LHCN-M2 (cell line): ENCODE results near the gene EPS15. TPM values are rescaled to one million over a fixed set of nuclear protein-coding genes. Genes with fewer than 3 reads are reported as not detected.
"Not testable (repeated sequence)": the region's sequence is repeated elsewhere in the genome, so short reads cannot be mapped to it uniquely, and the experiment has no call there.

ENCODE experiments used
- DNase-seq: peaks from one replicate; pipeline ENCODE4 v3.0.0-alpha.2; 2012; ENCODE audit warnings: low read depth
- total RNA-seq: library from RNA; depleted of rRNA; stranded (reverse); fragments of >200 nt; gene quantifications from 2 replicates; pipeline ENCODE4 v1.2.3, GENCODE V29; 2014

The EPS15 gene
- total RNA-seq, 1 experiment from 2014 or later = 27.5 TPM

DNA sequence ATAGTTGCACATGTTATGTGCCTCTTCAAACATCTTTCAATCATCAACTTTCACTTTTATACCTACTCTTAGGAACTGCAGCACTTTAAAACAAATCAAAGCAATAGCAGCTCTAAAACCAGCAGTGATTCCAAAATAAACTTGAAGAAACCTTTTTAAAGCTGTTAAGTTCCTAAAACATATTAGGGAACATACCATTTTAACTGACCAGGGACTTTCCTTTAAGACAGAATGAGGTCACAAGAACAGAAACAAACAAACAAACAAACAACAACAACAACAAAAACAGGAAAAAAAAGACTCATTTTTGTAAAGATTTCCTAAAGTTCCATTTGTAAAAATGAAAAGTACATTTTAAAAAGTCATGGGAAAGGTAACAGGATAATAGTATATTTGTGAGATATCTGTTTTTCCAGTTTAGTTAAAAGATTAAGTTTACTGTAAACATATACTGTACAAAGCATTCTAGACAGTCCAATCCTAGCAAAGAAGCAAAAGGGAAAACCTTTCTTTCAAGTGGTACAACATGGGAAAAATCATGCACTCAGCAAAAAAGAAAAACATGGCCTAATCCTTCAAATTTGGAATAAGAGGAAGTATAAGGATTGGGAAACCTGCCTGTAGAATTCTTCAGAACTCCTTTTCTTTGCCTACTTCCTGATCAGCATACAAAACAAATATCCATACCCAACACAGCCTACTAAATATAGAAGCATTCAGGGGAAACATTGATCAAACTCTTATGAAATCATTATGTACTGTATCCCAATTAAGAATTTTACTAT lies 45.5 kb downstream of the EPS15 start:
- DNase-seq = no peak

DNA sequence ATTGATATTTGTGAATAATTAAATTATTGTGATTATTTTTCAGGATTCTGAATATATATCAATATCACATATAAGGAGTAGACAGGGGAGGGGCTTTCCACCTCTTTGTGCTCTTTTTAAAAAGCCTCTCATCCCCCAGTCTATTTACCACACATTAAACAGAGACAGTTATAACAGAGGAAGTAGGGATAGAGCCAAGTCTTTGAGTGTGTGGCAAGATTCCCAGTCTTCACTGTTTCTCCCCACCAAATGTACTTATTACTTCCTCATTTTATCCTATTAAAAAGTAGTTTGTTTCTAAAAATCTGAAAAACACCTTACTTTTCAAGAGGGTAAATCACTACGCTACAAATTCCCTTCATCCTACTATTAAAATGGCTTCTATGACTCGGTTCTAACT lies 46.7 kb downstream of the EPS15 start:
- DNase-seq = no peak

DNA sequence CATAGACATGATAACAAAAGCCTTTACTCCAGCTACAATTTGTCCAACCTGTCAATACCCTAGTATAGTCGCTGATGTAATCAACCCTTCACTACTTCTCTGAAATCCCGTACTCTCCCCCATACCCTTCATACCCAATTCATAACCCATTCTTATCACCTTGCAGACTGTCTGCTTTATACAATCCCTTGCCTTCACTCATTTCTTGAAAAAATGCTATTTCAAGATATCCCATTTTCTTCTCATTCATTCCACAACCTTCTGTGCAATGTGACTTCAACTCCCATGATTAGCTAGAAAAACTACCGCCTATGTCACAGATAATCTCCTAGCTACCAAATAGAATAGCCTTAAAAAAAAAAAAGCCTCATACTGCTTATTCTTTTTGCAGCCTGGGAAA lies 49.5 kb downstream of the EPS15 start:
- no peak for DNase-seq

DNA sequence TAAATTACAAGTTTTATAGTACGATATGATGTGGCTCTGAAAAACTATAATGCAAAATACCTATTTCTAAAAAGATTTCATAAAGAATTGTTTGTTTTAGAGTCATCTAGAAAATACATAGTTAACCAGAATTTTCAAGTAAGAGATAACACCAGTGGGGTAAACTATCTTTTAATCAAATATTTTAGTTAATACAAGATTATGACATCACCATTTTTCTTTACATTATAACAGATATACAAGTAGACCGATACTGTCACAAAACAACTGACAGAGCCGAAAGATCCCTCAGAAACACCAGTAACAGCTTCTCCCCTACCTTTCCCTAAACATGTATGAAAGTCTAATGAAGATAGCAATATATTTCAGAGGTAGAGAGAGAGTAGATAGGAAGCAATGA lies 54.2 kb downstream of the EPS15 start:
- no peak for DNase-seq

DNA sequence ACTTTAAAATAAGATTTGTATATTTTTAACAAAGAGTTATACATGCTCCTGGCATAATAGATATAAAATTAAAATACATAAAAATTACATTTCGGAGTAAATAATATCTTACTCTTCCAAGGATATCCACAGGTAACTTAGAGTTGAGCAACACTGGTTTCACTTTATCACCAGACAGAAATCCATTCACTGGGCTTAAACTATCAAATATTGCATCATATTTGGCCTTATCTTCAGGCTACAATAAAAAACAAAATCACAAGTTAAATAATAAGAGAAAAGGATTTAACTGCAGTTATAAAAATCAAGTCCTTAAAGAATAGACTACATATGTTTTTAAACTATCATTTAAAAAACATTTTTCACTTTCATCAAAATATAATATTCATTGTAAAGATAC lies 55.5 kb downstream of the EPS15 start:
- no peak for DNase-seq

DNA sequence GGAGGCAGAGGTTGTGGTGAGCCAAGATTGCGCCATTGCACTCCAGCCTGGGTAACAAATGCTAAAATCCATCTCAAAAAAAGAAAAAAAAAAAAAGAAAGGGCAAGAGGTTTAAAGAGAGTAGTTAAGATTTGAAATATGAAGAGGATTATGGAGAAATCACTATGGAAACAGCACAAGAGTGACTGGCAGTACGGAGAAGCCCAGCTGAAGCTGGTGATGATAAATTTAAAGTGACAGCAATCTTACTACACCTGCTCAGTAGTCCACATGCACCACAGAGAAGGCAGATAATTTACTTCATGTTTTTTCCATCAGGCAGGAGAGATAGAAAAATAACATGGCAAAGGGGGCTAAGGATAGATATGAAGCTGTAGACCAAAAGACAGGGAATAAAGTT lies 56.8 kb downstream of the EPS15 start:
- DNase-seq = not testable (repeated sequence)

DNA sequence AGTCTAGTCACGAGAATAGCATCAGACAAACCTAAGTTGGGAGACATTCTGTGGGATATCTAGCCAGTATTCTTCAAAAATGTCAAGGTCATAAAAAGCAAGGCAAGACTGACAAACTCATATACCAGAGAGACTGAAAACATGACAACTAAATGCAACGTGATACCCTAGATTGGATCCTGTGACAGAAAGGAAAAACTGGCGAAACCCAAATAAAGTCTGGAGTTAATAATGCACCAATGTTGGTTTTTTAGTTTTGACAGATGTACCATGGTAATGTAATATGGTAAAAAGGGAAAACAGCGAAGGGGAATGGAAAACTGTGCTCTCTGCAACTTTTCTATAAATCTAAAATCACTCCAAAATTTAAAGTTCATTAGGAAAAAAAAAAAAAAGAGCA lies 64.5 kb downstream of the EPS15 start:
- DNase-seq = no peak

DNA sequence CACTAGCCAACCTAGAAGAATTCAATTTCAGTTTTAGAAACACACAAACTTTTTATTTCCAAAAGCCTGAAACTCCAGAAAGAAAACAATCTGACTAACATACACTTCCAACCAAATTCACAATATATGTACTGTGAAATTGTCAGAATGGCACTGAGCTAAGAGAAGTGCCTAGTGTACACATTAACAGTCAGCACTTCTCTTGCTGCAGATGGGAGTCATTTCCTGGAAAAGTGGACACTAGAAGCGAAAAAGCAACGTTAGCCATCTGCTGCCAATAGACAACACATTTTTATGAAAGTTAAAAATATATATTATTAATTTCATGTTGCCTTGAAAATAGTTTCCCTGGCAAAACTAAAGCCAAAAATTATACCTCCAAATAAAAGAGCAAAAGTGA lies 66.1 kb downstream of the EPS15 start:
- no peak for DNase-seq

DNA sequence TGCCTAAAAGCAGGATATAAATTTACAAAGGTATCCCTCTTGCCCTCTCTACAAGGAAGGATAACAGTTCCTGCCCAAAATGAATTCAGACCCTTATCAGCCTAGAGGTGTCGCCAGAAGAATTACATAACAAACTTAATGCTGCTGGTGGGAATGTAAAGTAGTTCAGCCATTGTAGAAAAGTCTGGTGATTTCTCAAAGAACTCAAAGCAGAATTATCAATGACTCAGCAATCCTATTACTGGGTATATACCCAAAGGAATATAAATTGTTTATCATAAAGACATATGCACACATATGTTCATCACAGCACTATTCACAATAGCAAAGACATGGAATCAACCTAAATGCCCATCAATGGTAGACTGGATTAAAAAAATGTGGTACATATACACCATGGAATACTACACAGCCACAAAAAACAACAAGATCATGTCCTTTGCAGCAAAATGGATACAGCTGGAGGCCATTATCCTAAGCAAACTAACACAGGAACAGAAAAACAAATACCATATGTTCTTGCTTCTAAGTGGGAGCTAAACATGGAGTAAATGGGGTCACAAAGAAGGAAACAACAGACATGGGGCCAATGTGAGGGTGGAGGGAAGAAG lies 70.1 kb downstream of the EPS15 start:
- DNase-seq = not testable (repeated sequence)

DNA sequence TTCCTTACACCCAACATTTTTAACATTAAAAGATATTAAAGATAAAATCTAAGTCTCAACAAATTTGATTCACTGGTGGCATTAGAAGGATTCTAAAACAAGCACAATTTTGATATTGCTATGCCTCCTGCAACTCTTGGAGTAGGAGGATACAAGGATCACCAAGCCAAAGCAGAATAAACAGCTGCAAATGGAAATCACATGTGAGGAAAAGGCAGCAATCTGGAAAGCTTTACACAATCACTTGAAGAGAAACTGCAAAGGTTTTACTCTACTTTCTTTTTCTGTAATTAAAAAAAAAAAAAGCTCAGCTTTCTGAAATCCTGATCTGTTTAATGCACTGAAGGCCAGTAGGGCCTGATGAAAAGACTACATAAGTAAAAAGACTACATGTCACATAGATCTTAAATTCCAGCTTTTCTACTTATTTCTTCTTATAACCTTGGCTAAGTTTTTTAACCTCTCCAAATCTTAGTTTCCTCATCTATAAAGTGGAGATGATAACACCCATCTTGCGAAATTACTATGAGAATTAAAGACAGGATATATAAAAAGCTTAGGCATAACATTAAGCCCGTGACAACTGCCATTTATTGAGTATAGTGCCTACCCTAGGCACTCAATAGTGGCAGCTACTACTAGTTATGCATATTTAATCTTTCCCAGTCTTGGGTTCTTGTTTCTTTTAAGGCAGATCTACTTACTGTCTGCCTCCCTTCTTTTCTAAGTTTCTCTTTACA lies 73.5 kb downstream of the EPS15 start:
- DNase-seq = peak; percentile 13

DNA sequence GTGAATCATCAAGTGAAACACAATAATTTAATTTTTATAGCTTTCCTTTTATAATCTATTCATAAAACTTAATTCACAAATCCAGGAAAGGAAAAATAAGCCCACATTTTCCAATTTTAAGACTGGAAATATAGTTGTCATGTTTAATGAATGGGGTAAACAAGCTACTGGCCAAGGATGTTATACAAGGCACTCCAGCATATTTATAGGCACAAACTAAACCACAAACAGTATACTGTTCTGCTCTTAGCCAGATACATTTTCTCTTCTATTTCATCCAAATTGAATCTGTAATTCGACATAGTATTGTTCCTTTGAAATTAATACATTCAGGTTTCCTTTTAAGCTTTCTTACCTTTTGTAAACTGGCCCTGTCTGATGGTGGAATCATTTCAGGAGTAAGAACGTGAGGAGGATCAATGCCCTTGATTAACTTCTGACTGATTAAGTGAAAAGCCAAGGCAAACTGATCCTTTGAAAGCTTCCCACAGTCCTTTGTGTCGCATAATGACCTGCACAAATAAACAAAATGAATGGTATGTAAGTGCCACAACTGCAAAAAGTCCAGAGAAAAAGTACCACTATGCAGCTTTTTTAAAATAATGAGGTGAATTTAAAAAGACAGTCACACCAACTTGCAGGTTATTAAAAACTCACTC lies 74.4 kb downstream of the EPS15 start:
- no peak for DNase-seq

DNA sequence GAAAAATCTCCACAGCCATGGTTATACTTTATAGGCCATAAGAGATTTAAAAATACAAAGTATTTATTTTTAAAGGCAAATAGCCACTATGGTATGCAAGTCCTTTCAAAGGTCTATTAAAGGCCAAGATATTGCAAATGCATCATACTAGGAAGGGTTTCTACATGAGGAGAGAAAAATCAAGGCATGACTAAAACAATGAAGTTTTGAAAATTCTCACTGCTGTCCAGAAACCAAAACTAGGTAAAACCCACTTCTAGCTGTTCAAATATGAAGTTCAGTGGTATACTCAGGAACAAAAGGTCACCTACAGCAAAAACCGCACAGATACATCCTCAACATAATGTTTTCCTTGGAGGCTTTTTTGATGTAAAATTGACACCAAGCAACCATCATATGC lies 75.0 kb downstream of the EPS15 start:
- no peak for DNase-seq

DNA sequence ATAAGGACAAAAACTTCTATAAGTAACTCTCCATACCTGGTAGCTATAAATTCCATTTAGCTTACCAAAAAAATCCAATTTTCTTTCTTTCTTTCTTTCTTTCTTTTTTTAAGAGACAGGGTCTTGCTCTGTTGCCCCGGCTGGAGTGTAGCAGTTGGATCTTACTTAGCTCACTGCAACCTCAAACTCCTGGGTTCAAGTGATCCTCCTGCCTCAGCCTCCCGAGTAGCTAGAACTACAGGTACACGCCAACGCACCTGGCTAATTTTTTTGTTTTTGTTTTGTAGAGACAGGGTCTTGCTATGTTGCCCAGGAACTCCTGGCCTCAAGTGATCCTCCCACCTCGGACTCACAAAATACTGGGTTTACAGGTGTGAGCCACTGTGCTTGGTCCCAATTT lies 75.5 kb downstream of the EPS15 start:
- DNase-seq = no peak

DNA sequence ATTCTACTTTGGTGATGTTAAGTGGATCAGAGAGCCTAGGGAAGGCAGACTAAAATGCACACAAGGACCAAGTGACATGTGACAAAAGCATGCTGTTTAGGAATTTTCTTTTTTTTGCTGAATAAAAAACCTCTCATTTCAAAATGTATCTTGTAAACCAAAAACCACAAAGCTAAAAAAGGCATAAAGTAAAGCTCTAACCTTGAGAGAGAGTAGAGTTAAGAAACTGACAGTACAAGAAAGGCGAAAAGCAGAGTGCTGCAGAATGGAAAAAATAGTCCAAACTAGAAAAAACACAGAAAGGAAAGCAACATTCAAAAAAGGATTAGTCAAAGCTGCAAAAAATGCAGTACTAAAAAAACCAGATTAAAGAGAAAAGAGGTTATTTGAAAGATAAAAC lies 76.5 kb downstream of the EPS15 start:
- no peak for DNase-seq

DNA sequence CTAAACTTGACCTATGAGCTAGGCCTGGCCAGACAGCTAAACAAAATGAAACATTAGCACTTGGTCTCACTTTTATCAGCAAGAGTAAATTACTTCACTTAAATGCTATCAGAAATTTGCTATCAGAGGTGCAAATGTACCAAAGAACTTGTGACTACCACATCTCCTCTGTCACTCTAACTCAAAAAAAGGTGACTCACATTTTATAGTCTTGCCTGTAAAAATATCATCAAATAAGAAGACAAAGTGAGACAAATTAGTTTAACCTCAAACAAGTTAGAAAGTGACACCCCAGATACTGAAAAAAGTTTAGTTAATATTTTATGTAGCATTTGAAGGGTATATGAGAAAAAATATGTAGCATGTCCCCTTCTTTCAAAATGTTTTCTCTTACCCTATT lies 76.9 kb downstream of the EPS15 start:
- no peak for DNase-seq

DNA sequence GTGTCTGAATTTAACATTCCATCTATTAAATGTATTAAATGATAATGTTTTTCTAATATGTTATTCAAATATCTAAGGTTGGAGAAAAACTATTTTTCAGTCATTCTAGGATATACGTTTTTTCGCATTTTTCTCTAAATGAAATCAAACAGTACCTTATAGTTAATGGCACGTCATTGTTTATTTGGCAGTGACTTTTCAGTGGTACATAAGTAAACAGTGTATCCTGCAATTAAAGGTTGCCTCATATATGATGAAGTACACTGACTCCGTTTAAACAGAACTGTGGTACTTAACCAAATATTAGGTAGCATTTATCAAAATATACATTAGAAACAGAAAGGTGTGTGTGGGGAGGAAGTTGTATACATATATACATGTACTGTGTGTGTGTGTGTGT lies 79.2 kb downstream of the EPS15 start:
- no peak for DNase-seq

DNA sequence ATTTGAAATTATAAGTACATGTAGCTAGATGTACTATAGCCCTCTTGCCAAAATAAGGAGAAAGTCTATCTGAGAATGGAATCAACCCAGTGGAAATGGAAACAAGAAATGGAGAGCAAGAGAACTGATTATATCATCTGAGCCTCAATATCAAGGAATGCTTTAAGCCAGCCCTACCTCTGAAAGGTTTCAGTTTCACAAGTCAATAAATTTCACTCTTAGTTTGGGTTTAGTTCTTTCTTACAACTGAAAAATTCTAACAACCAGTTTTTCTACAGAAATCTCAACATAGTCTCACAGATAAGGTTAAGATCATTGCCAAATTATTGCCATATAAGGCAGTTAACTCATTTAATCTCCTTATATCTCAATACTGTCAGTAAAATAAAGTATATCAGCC lies 80.0 kb downstream of the EPS15 start:
- DNase-seq = no peak

DNA sequence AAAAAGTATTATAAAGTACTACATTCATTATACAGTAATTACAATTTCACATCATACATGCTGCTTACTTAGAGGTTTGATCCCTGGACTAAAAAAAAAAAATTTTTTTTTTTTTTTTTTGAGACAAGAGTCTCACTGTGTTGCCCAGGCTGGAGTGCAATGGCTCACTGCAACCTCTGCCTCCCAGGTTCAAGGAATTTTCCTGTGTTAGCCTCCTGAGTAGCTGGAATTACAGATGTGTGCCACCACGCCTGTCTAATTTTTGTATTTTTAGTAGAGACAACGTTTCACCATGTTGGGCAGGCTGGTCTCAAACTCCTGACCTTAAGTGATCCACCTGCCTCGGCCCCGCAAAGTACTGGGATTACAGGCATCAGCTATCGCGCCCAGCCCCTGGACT lies 81.7 kb downstream of the EPS15 start:
- DNase-seq = not testable (repeated sequence)

DNA sequence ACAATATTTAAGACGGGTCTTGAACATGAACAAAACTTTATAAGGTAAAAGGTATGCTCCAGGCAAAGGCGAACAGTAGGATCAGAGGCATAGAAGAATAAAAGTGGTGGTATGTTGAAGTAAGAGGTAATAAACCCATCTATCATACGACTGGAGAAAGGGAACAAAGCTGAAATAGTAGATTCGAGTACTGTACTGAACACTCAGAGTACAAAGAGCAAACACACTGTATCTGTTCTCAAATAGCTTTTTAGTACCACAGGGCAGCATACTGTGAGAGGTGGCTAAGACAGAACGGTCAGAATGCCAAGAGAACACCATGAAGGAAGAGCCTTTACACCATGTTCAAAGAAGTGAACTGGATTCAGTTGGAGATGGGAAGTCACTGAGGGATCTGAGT lies 83.2 kb downstream of the EPS15 start:
- no peak for DNase-seq

DNA sequence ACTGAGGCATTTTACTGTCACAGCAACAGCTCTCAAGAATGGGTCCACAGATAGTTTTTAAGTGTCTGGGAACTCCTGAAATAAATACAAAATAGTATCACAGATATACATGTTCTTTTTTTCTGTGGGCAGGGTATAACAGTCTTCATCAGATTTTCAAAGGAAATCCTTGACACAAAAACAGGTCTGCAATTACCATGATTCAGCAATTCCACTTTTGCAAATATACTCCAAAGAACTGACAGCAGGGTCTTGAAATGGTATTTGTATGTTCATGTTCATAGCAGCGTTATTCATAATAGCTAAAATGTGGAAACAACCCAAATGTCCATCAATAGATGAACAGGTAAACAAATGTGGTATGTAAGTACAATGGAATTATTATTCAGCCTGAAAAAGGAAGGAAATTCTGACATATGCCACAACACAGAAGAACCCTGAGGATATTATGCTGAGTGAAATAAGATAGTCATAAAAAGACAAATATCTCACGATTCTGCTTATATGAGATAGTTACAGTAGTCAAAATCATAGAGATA lies 85.0 kb downstream of the EPS15 start:
- no peak for DNase-seq

DNA sequence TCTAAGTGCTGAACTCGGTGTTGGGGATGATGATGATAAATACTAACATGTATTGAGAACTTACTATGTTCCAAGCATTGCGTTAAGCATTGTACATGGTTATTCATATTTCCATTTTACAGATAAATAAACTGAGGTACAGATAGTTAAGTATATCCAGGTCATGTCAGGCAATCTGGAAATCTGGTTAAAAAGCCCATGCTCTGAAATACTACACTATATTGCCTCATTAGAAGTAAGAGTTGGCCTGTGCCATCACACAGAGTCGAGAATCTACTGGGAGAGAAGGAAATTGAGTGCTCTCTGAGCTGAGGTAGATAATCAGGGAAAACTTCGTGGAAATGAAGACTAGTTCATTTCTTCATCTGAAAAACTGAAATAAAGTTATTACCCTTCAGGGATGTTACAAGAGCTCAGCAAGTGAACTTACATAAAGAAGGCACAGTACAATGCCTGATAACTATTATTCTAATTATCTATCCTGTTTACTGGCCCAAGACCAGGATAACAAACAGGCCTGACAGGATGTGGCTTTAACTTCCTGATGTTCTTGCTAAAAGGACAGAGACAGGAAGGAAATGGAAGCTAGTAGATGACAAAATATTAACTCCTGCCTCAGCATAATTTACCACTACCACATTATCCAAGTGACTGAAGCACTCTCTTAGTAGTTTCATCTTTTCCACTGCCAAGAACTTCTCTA lies 85.6 kb downstream of the EPS15 start:
- peak; percentile 33 for DNase-seq
